Testis (tissue), 2 donors: ENCODE results near the gene PPM1B.
"Not testable (repeated sequence)": the region's sequence is repeated elsewhere in the genome, so short reads cannot be mapped to it uniquely, and the experiment has no call there.

Experiments used
- CTCF ChIP-seq, 3 experiments: fragments of 450-650 bp in 2 of 3; fragments of 200-600 bp in 1 of 3; sonication (generic) in 1 of 3; IDR thresholded peaks; one replicate each; pipeline ENCODE4 v1.5.1; 2016 to 2019; ENCODE audit warnings: antibody characterized with exemption in 3 of 3, mild to moderate bottlenecking in 2 of 3, moderate library complexity in 1 of 3
- POLR2A ChIP-seq: fragments of 450-650 bp; IDR thresholded peaks from one replicate; pipeline ENCODE4 v1.6.1; 2017; ENCODE audit warnings: antibody characterized with exemption, mild to moderate bottlenecking, moderate library complexity

- TF ChIP-seq POLR2A; CTCF (IDR thresholded peaks at IDR 0.05): not testable (repeated sequence)
Measured at GRCh38 chr2:44257802-44258201, 89.1 kb downstream of the PPM1B start.
